ENCODE data around the gene MVB12B. TPM values are rescaled to one million over a fixed set of nuclear protein-coding genes. Genes with fewer than 3 reads are reported as not detected.
A peak's percentile ranks its signal among the peaks of the same experiment; 100 is the strongest.

Gene MVB12B
- total and polyA plus RNA-seq, 7 donors, result 1.5 to 25.6 (median 11.6) TPM

DNA sequence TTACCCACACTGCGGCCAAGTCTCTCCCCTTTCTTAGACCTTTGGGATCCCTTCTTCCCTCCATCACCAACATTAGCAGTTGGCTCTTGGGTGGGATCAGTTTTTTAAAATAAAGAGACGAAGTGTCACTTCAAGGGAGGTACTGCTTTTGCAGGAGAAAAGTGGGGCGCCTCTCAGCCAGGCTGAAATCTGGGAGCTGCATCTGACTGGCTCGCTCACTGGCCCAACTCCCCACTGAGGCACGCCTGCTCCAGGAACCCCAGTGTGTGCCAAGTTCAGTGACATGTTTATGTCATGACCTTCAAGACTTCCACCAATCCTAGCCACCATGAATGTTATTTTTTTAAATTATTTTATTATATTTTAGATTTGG lies 130.5 kb downstream of the MVB12B start:
- Histone ChIP-seq H3K9me3 (no peaks in the 10 kb centered on the region), H3K36me3 (ENCODE audit: insufficient read depth in 1 of 2, low read depth in 1 of 2) (no peaks in the 10 kb centered on the region), H3K4me3 (no peak overlapping the region), H3K27ac (no peak overlapping the region), H3K27me3 (ENCODE audit: insufficient read depth in 3 of 3, low read length in 2 of 3) (no peaks in the 10 kb centered on the region), H3K4me1 (no peaks in the 10 kb centered on the region)
- WGBS, 3 donors, result 94 to 95% (median 95%) methylated on average over 5 of the region's 5 CpGs
- DNase-seq (no peak), ATAC-seq (no peak)
- intact Hi-C loops (cut with DNase I), result no loop called here
- TF ChIP-seq, protein P1, sequence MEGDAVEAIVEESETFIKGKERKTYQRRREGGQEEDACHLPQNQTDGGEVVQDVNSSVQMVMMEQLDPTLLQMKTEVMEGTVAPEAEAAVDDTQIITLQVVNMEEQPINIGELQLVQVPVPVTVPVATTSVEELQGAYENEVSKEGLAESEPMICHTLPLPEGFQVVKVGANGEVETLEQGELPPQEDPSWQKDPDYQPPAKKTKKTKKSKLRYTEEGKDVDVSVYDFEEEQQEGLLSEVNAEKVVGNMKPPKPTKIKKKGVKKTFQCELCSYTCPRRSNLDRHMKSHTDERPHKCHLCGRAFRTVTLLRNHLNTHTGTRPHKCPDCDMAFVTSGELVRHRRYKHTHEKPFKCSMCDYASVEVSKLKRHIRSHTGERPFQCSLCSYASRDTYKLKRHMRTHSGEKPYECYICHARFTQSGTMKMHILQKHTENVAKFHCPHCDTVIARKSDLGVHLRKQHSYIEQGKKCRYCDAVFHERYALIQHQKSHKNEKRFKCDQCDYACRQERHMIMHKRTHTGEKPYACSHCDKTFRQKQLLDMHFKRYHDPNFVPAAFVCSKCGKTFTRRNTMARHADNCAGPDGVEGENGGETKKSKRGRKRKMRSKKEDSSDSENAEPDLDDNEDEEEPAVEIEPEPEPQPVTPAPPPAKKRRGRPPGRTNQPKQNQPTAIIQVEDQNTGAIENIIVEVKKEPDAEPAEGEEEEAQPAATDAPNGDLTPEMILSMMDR (IDR thresholded peaks at IDR 0.05), result no peak

DNA sequence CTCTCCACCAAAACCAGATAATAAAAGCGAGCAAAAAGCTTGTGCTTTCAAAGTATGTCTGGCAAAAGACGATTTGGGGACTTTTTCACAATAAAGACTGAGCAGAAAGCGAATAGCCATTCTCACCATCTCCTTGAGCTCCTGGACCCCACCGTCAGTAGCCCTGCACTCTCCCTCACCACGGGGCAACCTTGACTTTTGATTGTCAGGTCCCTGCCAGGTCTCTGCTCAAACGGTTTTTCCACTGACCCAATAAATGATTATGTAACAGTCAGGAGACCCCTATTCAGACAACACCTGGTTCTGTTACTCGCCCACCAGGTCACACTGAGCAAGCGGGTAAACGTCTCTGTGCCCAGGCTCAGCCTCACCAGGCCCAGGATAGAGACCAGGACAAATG lies 131.3 kb downstream of the MVB12B start:
- Histone ChIP-seq H3K27ac (no peak overlapping the region), H3K4me3 (no peak overlapping the region), H3K9me3 (no peaks in the 10 kb centered on the region), H3K27me3 (ENCODE audit: insufficient read depth in 3 of 3, low read length in 2 of 3) (no peaks in the 10 kb centered on the region), H3K36me3 (ENCODE audit: insufficient read depth in 1 of 2, low read depth in 1 of 2) (no peaks in the 10 kb centered on the region), H3K4me1 (no peaks in the 10 kb centered on the region)
- 87 to 91% (median 89%) methylated on average over 9 of the region's 9 CpGs for WGBS, 3 donors
- DNase-seq, result no peak
- ATAC-seq, result no peak
- TF ChIP-seq, protein P1 (IDR thresholded peaks at IDR 0.05), result no peak
- intact Hi-C loops (cut with DNase I), result no loop called here

DNA sequence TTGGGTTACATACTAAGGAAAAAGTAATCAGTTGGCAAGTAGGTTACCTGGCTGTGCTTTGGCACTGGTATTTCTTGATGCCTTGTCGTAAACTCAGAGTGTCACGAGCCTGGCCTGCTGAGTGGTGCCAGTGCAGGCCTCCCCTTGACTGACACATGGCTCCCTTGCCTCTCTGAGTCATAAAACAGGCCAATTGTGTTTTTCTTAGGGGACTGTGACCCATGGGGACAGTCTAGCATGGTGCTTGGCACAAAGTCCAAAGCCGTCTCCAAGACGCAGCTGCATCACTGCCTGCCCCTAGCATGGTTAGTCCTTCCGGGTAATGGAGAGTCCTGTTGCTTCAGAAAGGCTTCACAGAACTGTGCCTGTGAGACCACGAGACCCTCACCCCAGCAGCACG lies 132.5 kb downstream of the MVB12B start:
- peak; percentile 38 to 90 (median 72) for ATAC-seq
- WGBS, 3 donors, result 73 to 85% (median 75%) methylated on average over 7 of the region's 7 CpGs

DNA sequence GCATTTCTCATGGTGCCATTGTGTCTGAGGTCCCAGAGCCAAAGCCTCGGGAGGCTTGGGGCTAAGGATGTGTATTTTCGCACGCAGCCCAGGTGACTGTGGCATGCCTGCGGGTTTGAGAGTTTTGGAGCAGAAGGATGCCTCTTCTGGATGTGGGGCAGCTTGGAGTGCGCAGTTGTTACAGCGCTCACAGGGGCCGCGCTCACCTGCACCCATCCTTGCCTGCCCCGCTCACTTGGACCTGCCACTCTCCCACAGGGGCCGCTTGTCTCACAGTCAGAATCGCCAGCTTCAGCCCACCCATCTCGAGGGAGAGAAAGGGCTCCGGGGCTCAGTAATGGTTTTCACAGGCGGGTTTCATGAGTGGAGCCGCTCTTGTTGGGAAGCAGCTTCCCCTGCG lies 132.9 kb downstream of the MVB12B start:
- DNase-seq, result no peak
- ATAC-seq, result no peak
- no peak overlapping the region for H3K27ac ChIP-seq
- no peaks in the 10 kb centered on the region for H3K36me3 ChIP-seq (ENCODE audit: insufficient read depth in 1 of 2, low read depth in 1 of 2)
- intact Hi-C loops (cut with DNase I), result no loop called here
- no peak overlapping the region for H3K4me3 ChIP-seq
- H3K9me3 ChIP-seq, result no peaks in the 10 kb centered on the region
- no peaks in the 10 kb centered on the region for H3K4me1 ChIP-seq
- no peaks in the 10 kb centered on the region for H3K27me3 ChIP-seq (ENCODE audit: insufficient read depth in 3 of 3, low read length in 2 of 3)
- 94 to 95% (median 95%) methylated on average over 16 of the region's 16 CpGs for WGBS, 3 donors
- TF ChIP-seq, protein P1 (IDR thresholded peaks at IDR 0.05), result no peak

More for the DNA sequence above, 132.5 kb downstream of the MVB12B start:
- TF ChIP-seq, protein P1 (IDR thresholded peaks at IDR 0.05), result no peak
- Histone ChIP-seq H3K4me1 (no peaks in the 10 kb centered on the region), H3K36me3 (ENCODE audit: insufficient read depth in 1 of 2, low read depth in 1 of 2) (no peaks in the 10 kb centered on the region), H3K27me3 (ENCODE audit: insufficient read depth in 3 of 3, low read length in 2 of 3) (no peaks in the 10 kb centered on the region), H3K27ac (no peak overlapping the region), H3K9me3 (no peaks in the 10 kb centered on the region), H3K4me3 (no peak overlapping the region)
- no peak for DNase-seq
- intact Hi-C loops (cut with DNase I), result no loop called here

Measured in psoas muscle (tissue), 8 donors.